GM12801 (cell line): ENCODE data around the gene IL11RA.

Experiments used
- CTCF ChIP-seq: IDR thresholded peaks from one replicate; pipeline ENCODE4 v1.5.1; 2011; ENCODE audit warnings: control low read depth; ENCODE audit not compliant: insufficient read length; ENCODE audit errors: extremely low read depth

The IL11RA gene

GRCh38 chr9:34671307-34671706 lies 19.3 kb downstream of the IL11RA start:
- TF ChIP-seq CTCF: no peak

GRCh38 chr9:34674440-34674839 lies 22.5 kb downstream of the IL11RA start:
- no peak for TF ChIP-seq CTCF

- no peak for TF ChIP-seq CTCF
Observed at GRCh38 chr9:34675048-34675714, 23.2 kb downstream of the IL11RA start.

GRCh38 chr9:34675869-34676268 lies 23.9 kb downstream of the IL11RA start:
- no peak for TF ChIP-seq CTCF

- TF ChIP-seq CTCF: no peak
Observed at GRCh38 chr9:34684145-34684544, 32.2 kb downstream of the IL11RA start.

- no peak for TF ChIP-seq CTCF
Observed at GRCh38 chr9:34684816-34685215, 32.8 kb downstream of the IL11RA start.

- no peak for TF ChIP-seq CTCF
Observed at GRCh38 chr9:34685591-34685990, 33.6 kb downstream of the IL11RA start.
